OCI-LY7 (cell line): Measurements from ENCODE around the gene RARS2. TPM values are rescaled to one million over a fixed set of nuclear protein-coding genes. Genes with fewer than 3 reads are reported as not detected.
"Not testable (repeated sequence)": the region's sequence is repeated elsewhere in the genome, so short reads cannot be mapped to it uniquely, and the experiment has no call there.

Experiments
- BruUV-seq: library from RNA; stranded (reverse); fragments of 400-500 nt; replicated peaks from 2 replicates; lab custom pipeline; 2021; lab: Mats Ljungman, UMichigan
- CTCF ChIA-PET: fragments of 300-600 bp; sonication (Branson Sonifier 250); formaldehyde crosslinking; loops from one replicate; lab custom pipeline; 2022; ENCODE audit warnings: antibody characterized with exemption; ENCODE audit not compliant: unreplicated experiment; lab: Charles Lee
- POLR2A ChIA-PET: fragments of 300-600 bp; sonication (Branson Sonifier 250); formaldehyde crosslinking; loops from one replicate; lab custom pipeline; 2022; ENCODE audit warnings: antibody characterized with exemption; lab: Charles Lee
- DNase-seq: peaks from one replicate; pipeline ENCODE4 v3.0.0-alpha.2; 2015; ENCODE audit warnings: low spot score
- H2AFZ ChIP-seq: fragments of 200-600 bp; sonication (generic), shearing (Covaris generic); 2 replicates; pipeline ENCODE4 v1.6.1; 2014; ENCODE audit warnings: mild to moderate bottlenecking, antibody characterized with exemption, low read length, moderate library complexity
- H3K27ac ChIP-seq: fragments of 200-600 bp; sonication (generic); 2 replicates; pipeline ENCODE4 v1.5.1; 2014; ENCODE audit warnings: mixed run types, low read depth, mild to moderate bottlenecking, moderate library complexity, low read length, inconsistent platforms; ENCODE audit not compliant: poor library complexity, severe bottlenecking
- H3K36me3 ChIP-seq: fragments of 200-600 bp; sonication (generic); 2 replicates; pipeline ENCODE4 v1.6.1; 2014; ENCODE audit warnings: mild to moderate bottlenecking, antibody characterized with exemption, low read length, moderate library complexity, mixed read lengths; ENCODE audit not compliant: insufficient read depth
- H3K4me1 ChIP-seq: fragments of 200-600 bp; sonication (generic); 2 replicates; pipeline ENCODE4 v1.5.1; 2014; ENCODE audit warnings: mild to moderate bottlenecking, low read length; ENCODE audit not compliant: insufficient read depth, poor library complexity, severe bottlenecking
- H3K4me2 ChIP-seq: fragments of 200-600 bp; sonication (generic); 2 replicates; pipeline ENCODE4 v1.6.1; 2014; ENCODE audit warnings: mild to moderate bottlenecking, low read length
- H3K4me3 ChIP-seq: fragments of 200-600 bp; sonication (generic); 2 replicates; pipeline ENCODE4 v1.5.1; 2014; ENCODE audit warnings: mild to moderate bottlenecking, low read depth, low read length; ENCODE audit not compliant: poor library complexity, severe bottlenecking
- H3K79me2 ChIP-seq: fragments of 200-600 bp; sonication (generic); 2 replicates; pipeline ENCODE4 v1.6.1; 2016; ENCODE audit warnings: low read depth, mild to moderate bottlenecking, low read length, moderate library complexity, mixed read lengths; ENCODE audit not compliant: insufficient read depth
- H3K9me2 ChIP-seq: fragments of 200-600 bp; sonication (generic); 2 replicates; pipeline ENCODE4 v1.6.1; 2016; ENCODE audit warnings: mild to moderate bottlenecking, low read length, mixed read lengths; ENCODE audit not compliant: insufficient read depth
- H3K9me3 ChIP-seq: fragments of 200-600 bp; sonication (generic); 2 replicates; pipeline ENCODE4 v1.6.1; 2014; ENCODE audit warnings: mild to moderate bottlenecking, mixed run types, low read length, mixed read lengths
- H4K20me1 ChIP-seq: fragments of 200-600 bp; sonication (generic); 2 replicates; pipeline ENCODE4 v1.6.1; 2014; ENCODE audit warnings: mild to moderate bottlenecking, antibody characterized with exemption, low read length, moderate library complexity, mixed read lengths; ENCODE audit not compliant: insufficient read depth
- EZH2phosphoT487 ChIP-seq: fragments of 200-600 bp; sonication (generic); IDR thresholded peaks from 2 replicates; pipeline ENCODE4 v1.6.1; 2018; ENCODE audit warnings: low read depth, borderline replicate concordance, mild to moderate bottlenecking, mixed run types, antibody characterized with exemption, low read length, moderate library complexity, mixed read lengths
- intact Hi-C: fragments of 100-400 bp; cut with micrococcal nuclease; formaldehyde crosslinking; loops from one replicate; pipeline ENCODE4 v1.10.0; 2022; ENCODE audit not compliant: unreplicated experiment
- total RNA-seq, 2 experiments: library from RNA; depleted of rRNA in 1 of 2; stranded (reverse); fragments of >200 nt in 1 of 2; shearing (Covaris generic) in 1 of 2; gene quantifications; 2 replicates each; pipeline ENCODE4 v1.2.3, GENCODE V29; 2014 to 2022
- TF ChIP-seq, protein P1 (sequence below): fragments of 200-600 bp; sonication (generic); conservative IDR thresholded peaks from 2 replicates; pipeline ENCODE4 v1.5.1; 2014; ENCODE audit warnings: mild to moderate bottlenecking, antibody characterized with exemption, low read length, moderate library complexity, mixed read lengths

Gene RARS2
- total RNA-seq, 2 experiments from 2014 or later = 21.4 to 36.0 TPM

GRCh38 chr6:87623248-87623647 lies 33.5 kb upstream of the RARS2 start:
- DNase-seq = no peak
- intact Hi-C loops = loop anchor here (5.0 kb wide), 1 partner anchor 91 kb away; no protein-coding TSS in a partner anchor
- H3K27ac ChIP-seq = no peak overlapping the region
- no peak overlapping the region for H3K4me2 ChIP-seq
- peaks cover 37% of the 10 kb centered on the region for H3K36me3 ChIP-seq
- BruUV-seq = no TSS peak
- no peaks in the 10 kb centered on the region for H4K20me1 ChIP-seq
- H3K79me2 ChIP-seq = no peaks in the 10 kb centered on the region
- TF ChIP-seq, protein P1, sequence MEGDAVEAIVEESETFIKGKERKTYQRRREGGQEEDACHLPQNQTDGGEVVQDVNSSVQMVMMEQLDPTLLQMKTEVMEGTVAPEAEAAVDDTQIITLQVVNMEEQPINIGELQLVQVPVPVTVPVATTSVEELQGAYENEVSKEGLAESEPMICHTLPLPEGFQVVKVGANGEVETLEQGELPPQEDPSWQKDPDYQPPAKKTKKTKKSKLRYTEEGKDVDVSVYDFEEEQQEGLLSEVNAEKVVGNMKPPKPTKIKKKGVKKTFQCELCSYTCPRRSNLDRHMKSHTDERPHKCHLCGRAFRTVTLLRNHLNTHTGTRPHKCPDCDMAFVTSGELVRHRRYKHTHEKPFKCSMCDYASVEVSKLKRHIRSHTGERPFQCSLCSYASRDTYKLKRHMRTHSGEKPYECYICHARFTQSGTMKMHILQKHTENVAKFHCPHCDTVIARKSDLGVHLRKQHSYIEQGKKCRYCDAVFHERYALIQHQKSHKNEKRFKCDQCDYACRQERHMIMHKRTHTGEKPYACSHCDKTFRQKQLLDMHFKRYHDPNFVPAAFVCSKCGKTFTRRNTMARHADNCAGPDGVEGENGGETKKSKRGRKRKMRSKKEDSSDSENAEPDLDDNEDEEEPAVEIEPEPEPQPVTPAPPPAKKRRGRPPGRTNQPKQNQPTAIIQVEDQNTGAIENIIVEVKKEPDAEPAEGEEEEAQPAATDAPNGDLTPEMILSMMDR = no peak
- TF ChIP-seq EZH2phosphoT487 = no peak
- ChIA-PET POLR2A (no interaction called here), CTCF (no interaction called here)
- no peak overlapping the region for H2AFZ ChIP-seq
- H3K4me1 ChIP-seq = no peaks in the 10 kb centered on the region
- no peak overlapping the region for H3K4me3 ChIP-seq
- no peaks in the 10 kb centered on the region for H3K9me2 ChIP-seq
- H3K9me3 ChIP-seq = no peaks in the 10 kb centered on the region

- TF ChIP-seq, protein P1 = no peak
- no peak for TF ChIP-seq EZH2phosphoT487
- H3K36me3 ChIP-seq = peaks cover 65% of the 10 kb centered on the region
- intact Hi-C loops = no loop called here
- no peaks in the 10 kb centered on the region for H3K79me2 ChIP-seq
- POLR2A ChIA-PET = no interaction called here
- H3K4me2 ChIP-seq = no peak overlapping the region
- BruUV-seq = no TSS peak
- DNase-seq = no peak
- CTCF ChIA-PET = no interaction called here
- H3K4me1 ChIP-seq = no peaks in the 10 kb centered on the region
- no peaks in the 10 kb centered on the region for H4K20me1 ChIP-seq
- no peak overlapping the region for H3K4me3 ChIP-seq
- H3K9me3 ChIP-seq = no peaks in the 10 kb centered on the region
- no peaks in the 10 kb centered on the region for H3K9me2 ChIP-seq
- no peak overlapping the region for H2AFZ ChIP-seq
- no peak overlapping the region for H3K27ac ChIP-seq
Observed at GRCh38 chr6:87618531-87618930, 28.7 kb upstream of the RARS2 start.

DNA sequence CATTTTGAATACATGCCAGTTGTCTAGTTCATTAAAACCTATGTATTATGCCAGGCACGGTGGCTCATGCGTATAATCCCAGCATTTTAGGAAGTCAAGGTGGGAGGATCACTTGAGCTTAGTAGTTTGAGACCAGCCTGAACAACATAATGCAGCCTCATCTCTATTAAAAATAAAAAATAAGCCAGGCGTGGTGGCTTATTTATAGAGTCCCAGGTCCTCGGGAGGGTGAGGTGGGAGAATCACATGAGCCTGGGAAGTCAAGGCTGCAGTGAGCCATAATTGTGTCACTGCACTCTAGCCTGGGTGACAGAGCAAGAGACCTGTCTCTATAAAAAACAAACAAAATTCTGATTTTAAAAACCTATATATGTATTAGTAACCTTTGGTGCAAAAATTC lies 27.6 kb upstream of the RARS2 start:
- POLR2A ChIA-PET = interaction anchor here (1.3 kb wide), 1 partner anchor 12 kb away, joined by 4 read pairs; no protein-coding TSS in a partner anchor
- intact Hi-C loops = no loop called here

DNA sequence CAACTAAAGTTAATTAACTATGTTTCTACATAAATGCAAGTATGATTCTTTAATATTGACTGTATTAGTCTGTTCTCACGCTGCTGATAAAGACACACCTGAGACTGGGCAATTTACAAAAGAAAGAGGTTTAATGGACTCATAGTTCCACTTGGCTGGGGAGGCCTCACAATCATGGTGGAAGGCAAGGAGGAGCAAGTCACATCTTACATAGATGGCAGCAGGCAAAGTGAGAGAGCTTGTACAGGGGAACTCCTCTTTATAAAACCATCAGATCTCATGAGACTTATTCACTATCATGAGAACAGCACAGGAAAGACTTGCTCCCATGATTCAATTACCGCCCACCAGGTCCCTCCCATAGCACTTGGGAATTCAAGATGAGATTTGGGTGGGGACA lies 23.2 kb upstream of the RARS2 start:
- H3K4me3 ChIP-seq, H2AFZ ChIP-seq, H3K9me2 ChIP-seq, intact Hi-C loops, H3K79me2 ChIP-seq, H3K4me1 ChIP-seq, DNase-seq, H3K9me3 ChIP-seq, CTCF ChIA-PET, H4K20me1 ChIP-seq, H3K4me2 ChIP-seq, H3K27ac ChIP-seq: not testable (repeated sequence)
- POLR2A ChIA-PET = interaction anchor here (1.0 kb wide), 1 partner anchor 20 kb away, joined by 3 read pairs; no protein-coding TSS in a partner anchor
- TSS peak; percentile 16 for BruUV-seq
- H3K36me3 ChIP-seq = peaks cover 89% of the 10 kb centered on the region

More for the DNA sequence above, 27.6 kb upstream of the RARS2 start:
- Histone ChIP-seq H3K27ac (no peak overlapping the region), H3K4me1 (no peaks in the 10 kb centered on the region), H3K9me2 (no peaks in the 10 kb centered on the region), H3K9me3 (no peaks in the 10 kb centered on the region), H3K4me3 (no peak overlapping the region), H3K4me2 (no peak overlapping the region), H3K79me2 (no peaks in the 10 kb centered on the region), H3K36me3 (peaks cover 67% of the 10 kb centered on the region), H2AFZ (no peak overlapping the region), H4K20me1 (no peaks in the 10 kb centered on the region)
- CTCF ChIA-PET = interaction anchor here (1.2 kb wide), 1 partner anchor 62 kb away, joined by 3 read pairs; no protein-coding TSS in a partner anchor
- no peak for DNase-seq
- no TSS peak for BruUV-seq
- TF ChIP-seq, protein P1 = no peak
- no peak for TF ChIP-seq EZH2phosphoT487
